ENCODE measurements around the gene LAPTM4A.
A peak's percentile ranks its signal among the peaks of the same experiment; 100 is the strongest.

The LAPTM4A gene

DNA sequence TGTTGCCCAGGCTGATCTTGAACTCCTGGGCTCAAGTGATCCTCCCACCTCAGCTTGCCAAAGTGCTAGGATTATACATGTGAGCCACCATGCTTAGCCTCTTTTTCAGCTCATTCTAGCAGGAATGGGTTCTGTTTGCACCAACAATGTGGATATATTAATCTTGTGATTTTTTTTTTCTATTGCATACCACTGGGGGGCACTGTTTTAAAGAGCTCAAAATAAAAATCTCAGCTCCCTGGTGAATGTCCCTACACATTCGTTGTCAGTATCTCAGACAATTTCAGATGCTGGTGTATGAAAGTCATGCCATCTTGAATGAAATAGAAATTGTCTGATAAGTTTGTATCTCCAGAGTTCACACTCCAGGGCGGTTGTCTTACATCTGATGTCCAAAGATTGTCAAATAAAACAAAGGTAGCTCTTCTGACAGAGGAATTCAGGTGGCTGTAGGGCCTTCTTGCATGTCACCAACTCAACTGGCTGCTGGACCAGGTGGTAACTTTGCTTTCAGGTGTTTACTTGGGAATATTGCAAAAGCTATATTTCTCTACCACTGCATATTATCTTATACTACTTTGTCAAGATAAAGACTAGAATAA, 35.8 kb downstream of the LAPTM4A start:
- FAIRE-seq: peak; percentile 86

DNA sequence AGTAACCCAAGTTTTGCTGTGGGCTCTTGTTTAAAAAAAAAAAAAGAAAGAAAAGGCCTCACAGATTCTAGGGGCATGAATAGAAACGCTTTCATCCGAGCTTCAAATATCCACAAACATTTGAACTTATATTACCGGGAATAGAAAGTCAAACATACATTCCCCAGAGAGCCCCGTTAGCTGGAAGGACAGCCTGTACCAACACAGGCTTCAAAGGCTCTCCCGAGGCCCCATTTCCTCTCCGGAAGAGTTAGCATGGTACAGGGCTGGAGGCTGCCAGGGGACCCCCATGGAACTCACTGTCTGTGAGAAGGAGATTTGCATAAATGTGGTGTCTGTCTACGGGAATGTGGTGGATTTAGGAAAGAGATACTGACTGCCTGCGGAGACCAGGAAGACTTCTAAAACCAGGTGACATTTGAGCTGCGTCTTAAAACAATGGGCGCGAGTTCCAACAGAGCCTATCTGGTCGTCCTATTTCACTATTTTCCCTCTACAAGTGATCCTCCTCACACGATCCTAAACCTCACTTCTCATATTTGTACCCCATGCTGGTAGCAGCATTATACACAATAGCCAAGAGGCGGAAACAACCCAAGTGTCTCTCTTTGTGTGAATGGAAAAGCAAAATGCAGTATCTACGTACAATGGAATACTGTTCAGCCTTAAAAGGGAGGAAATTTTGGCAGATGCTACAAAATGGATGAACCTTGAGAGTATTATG, 38.1 kb downstream of the LAPTM4A start:
- no peak for FAIRE-seq

- no peak for FAIRE-seq
Measured at GRCh38 chr2:20012282-20013125, 38.9 kb downstream of the LAPTM4A start, which contains the start of gene MATN3. MATN3 (minus strand) TSS chr2:20012668; CDS start chr2:20012631, 37 bp downstream.

DNA sequence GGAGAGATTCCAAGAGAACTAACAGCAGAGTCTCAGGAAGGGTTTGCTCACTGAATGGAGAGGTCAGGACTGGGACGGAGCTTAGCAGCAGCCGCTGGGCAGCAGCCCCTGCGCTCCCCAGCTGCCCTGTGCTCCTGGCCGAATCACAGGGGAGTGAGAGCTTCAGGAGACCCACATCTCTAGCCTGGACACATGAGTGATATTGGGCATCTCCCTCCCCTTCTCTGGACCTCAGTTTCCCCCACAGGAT, 39.5 kb downstream of the LAPTM4A start:
- FAIRE-seq: no peak

- no peak for FAIRE-seq
Measured at GRCh38 chr2:20011276-20012031, 40.0 kb downstream of the LAPTM4A start.

GRCh38 chr2:20008703-20009102, 42.7 kb downstream of the LAPTM4A start:
- no peak for FAIRE-seq

DNA sequence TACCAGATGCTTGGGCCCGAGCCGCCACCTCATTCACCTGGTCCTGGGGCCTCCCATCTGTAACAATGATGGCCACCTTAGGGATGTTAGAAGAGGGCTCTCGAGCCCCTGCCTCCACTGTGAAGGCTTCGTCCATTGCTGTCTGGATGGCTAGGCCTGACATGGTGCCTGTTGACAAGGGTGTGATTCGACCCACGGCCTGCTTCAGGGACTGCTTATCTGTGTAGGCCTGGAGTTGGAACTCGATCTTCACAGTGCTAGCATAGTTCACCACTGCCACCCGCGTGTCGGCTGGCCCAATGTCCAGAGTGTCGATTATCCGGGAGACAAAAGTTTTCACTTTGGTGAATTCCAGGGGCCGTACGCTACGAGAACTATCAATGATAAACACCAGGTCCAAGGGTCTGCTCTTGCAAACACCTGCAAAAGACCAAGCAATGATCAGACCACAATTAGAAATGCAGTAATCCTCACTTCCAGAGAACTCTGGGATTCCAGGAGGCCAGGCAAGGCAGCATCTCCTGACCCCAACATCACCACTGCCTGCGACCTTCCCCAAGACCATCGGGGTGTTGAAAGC, 45.4 kb downstream of the LAPTM4A start:
- FAIRE-seq: no peak

DNA sequence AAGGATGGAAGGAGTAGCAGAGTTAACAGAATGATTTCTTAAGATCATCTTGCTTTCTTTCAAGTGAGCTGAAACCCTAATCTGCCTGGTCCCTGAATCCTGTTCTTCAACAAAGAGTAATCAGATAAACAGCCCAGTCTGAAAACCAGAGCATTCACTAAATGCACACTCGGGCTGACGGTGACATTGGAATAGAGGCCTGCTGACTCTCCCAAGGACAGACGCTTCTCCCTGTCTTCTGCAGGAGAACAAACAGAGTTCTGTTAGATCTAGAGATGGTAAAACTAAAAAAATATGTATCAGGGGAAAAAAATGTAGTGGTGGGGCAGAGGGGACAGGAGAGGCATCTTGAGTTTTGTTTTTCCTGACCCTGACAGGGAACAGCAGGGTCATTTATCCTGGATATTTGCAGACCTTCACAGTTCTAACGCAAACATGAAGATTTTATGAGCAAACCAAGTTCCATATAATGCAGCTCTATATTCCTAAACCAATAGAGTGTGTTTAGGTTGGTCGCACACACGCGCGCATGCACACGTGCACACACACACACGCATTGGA, 46.3 kb downstream of the LAPTM4A start:
- FAIRE-seq: no peak

DNA sequence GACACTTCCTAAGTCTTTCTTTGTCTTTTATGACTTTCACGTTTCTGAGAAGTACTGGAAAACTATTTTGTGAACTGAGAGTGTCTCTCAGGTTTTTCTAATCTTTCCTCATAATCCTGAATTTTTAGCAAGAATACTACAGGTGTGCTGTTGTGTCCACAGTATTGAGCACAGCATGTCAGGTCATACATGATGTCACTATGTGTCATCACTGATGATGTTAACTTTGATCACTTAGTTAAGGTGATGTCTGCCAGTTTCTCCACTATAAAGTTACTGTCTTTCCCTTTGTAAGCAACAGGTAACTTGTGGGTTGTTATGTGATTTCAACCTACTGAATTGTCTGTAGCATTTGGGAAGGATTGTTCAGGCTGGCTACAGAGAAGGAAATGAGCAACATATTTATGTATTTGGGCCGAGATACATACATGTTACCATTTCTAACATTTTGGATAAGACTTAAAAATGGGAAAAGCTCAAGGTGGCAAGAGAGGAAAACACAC, 50.0 kb downstream of the LAPTM4A start:
- FAIRE-seq: no peak

- FAIRE-seq: no peak
Measured at GRCh38 chr2:19993731-19994130, 57.7 kb downstream of the LAPTM4A start.

DNA sequence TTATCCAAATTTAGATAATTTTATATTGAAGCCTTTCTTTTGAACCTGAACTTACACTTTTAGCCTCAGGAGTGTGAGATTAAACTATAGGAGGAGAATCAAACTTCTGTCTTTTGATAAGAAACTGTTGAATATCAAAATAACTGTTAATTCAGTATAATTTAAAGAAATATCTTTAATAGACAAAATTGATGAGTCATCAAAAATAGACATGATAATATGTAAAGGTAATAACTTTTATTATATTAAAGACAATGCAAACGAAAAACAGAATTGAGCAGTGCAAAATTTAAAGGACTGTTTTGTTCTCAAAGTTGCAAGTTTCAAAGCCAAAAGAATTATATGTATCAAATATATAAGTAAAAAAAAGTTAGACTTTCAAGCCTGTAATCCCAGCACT, 59.5 kb downstream of the LAPTM4A start:
- peak; percentile 30 for FAIRE-seq

GRCh38 chr2:19990416-19990728, 61.1 kb downstream of the LAPTM4A start:
- no peak for FAIRE-seq

GRCh38 chr2:19989667-19990415, 61.6 kb downstream of the LAPTM4A start, which contains the start of gene WDR35:
WDR35 (minus strand) TSS chr2:19990105; CDS start chr2:19990015, 90 bp downstream.
- no peak for FAIRE-seq

DNA sequence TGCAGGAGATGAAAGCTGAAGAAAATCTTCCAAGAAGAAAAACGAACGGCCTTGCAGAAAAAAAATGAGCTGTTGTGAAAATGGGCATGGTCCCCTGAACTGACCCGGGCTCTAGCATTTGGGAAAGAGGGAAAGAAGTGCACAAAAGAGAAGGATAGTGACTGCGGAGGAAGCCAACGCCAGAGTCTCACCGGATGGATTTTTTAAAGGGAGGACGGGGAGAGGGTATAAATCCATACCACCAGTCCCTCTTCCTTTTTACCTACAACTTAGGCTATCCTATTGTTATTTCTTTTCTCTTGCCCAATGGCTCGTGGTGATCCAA, 62.1 kb downstream of the LAPTM4A start:
- FAIRE-seq: no peak

DNA sequence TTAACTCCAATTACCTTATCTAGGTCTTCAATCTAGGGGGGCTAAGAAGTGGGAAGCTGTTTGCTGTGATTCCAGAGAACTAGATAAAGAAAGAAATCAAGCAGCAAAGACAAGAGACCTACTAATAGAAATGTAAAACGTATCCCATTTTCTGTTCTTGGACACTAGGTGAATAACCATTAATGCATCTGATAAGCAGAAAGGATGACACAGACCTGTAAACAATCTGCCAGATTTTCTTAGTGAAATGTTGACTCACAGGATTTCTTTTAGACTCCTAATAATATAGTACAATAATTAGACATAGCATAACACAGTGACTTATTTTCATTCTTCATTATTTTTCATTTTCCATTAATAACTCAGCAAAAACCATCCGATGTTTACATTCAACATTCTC, 62.8 kb downstream of the LAPTM4A start:
- no peak for FAIRE-seq

DNA sequence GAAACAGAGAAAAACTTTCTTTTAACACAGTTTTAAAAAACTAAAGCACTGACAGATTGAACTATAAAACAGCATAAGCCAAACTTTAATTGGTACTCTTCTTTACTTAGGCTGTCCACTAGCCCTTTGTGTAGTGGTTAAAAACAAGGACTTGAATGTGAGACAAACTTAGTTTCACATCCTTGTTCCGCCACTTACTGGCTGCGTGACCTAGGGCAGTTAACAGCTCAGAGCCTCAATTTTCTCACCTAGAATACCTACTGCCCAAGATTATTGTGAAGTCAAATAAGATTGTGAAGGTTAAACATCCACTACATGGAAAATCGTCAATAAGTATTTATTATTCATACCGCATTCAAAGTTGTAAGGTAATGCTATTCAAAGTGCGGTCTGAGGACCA, 63.5 kb downstream of the LAPTM4A start:
- no peak for FAIRE-seq
